C4-2B (cell line): ENCODE data around the gene WDR81.

ENCODE experiments used
- CTCF ChIP-seq: fragments of 450-650 bp; conservative IDR thresholded peaks from 2 replicates; pipeline ENCODE4 v1.5.1; 2017; ENCODE audit warnings: mild to moderate bottlenecking
- ZFX ChIP-seq: fragments of 450-650 bp; IDR thresholded peaks from 2 replicates; pipeline ENCODE4 v1.6.1; 2017

- TF ChIP-seq CTCF = no peak
- TF ChIP-seq ZFX = no peak
Measured at GRCh38 chr17:1758807-1759206, 34.3 kb downstream of the WDR81 start.
